GM23338 (cell line): Measurements from ENCODE around the gene COL4A2. TPM values are rescaled to one million over a fixed set of nuclear protein-coding genes. Genes with fewer than 3 reads are reported as not detected.

Source experiments
- ATAC-seq: fragments of 200-7000 bp; cut with Tn5 transposase; 3 replicates; pipeline ENCODE4 v1.9.1; 2020
- DNase-seq: peaks from one replicate; pipeline ENCODE4 v3.0.0-alpha.2; 2015; ENCODE audit warnings: low spot score
- H2AFZ ChIP-seq: fragments of 200-600 bp; sonication (generic); 2 replicates; pipeline ENCODE4 v1.8.0; 2016; ENCODE audit warnings: antibody characterized with exemption, mild to moderate bottlenecking, moderate library complexity
- H3F3A ChIP-seq: fragments of 200-600 bp; sonication (generic); replicated peaks from 2 replicates; pipeline ENCODE4 v1.8.0; 2017; ENCODE audit warnings: antibody characterized with exemption, mixed run types, low read depth
- H3K27ac ChIP-seq: fragments of 200-600 bp; sonication (generic); 2 replicates; pipeline ENCODE4 v1.6.1; 2016; ENCODE audit warnings: low read depth
- H3K27me3 ChIP-seq: fragments of 200-600 bp; sonication (generic); 2 replicates; pipeline ENCODE4 v1.8.0; 2016; ENCODE audit warnings: mild to moderate bottlenecking, mixed run types, moderate library complexity; ENCODE audit not compliant: insufficient read depth
- H3K36me3 ChIP-seq: fragments of 200-600 bp; sonication (generic); 2 replicates; pipeline ENCODE4 v1.8.0; 2016; ENCODE audit warnings: mild to moderate bottlenecking; ENCODE audit not compliant: insufficient read depth
- H3K4me1 ChIP-seq: fragments of 200-600 bp; sonication (generic); 2 replicates; pipeline ENCODE4 v1.8.0; 2016; ENCODE audit warnings: mild to moderate bottlenecking, moderate library complexity; ENCODE audit not compliant: insufficient read depth
- H3K4me2 ChIP-seq: fragments of 200-600 bp; sonication (generic); 2 replicates; pipeline ENCODE4 v1.7.1; 2017; ENCODE audit warnings: mixed run types
- H3K4me3 ChIP-seq: fragments of 200-600 bp; sonication (generic); 2 replicates; pipeline ENCODE4 v1.6.1; 2016; ENCODE audit warnings: mixed run types
- H3K79me2 ChIP-seq: fragments of 200-600 bp; sonication (generic); replicated peaks from 2 replicates; pipeline ENCODE4 v1.8.0; 2017; ENCODE audit warnings: mild to moderate bottlenecking; ENCODE audit not compliant: insufficient read depth
- H3K9me2 ChIP-seq: fragments of 200-600 bp; sonication (generic); 2 replicates; pipeline ENCODE4 v1.8.0; 2017; ENCODE audit not compliant: insufficient read depth
- H4K20me1 ChIP-seq: fragments of 200-600 bp; sonication (generic); replicated peaks from 2 replicates; pipeline ENCODE4 v1.8.0; 2017; ENCODE audit warnings: mild to moderate bottlenecking; ENCODE audit not compliant: insufficient read depth
- H3K27ac Mint-ChIP-seq: 2 replicates; pipeline ENCODE4 v1.8.0; 2020; ENCODE audit warnings: inconsistent platforms, mild to moderate bottlenecking, moderate library complexity, mixed read lengths
- H3K27me3 Mint-ChIP-seq: 3 replicates; pipeline ENCODE4 v1.8.0; 2022; ENCODE audit warnings: low read depth, mild to moderate bottlenecking, moderate library complexity, mixed read lengths, inconsistent platforms; ENCODE audit not compliant: insufficient read depth, poor library complexity
- H3K36me3 Mint-ChIP-seq: 3 replicates; pipeline ENCODE4 v1.8.0; 2021; ENCODE audit warnings: low read depth, mild to moderate bottlenecking, inconsistent platforms, moderate library complexity, mixed read lengths
- H3K4me1 Mint-ChIP-seq: 3 replicates; pipeline ENCODE4 v1.8.0; 2020; ENCODE audit warnings: mild to moderate bottlenecking, inconsistent platforms, mixed read lengths
- H3K4me3 Mint-ChIP-seq: 3 replicates; pipeline ENCODE4 v1.8.0; 2021; ENCODE audit warnings: moderate library complexity, mild to moderate bottlenecking, inconsistent platforms, mixed read lengths
- H3K9me3 Mint-ChIP-seq: 3 replicates; pipeline ENCODE4 v1.8.0; 2020; ENCODE audit warnings: moderate library complexity, mild to moderate bottlenecking, inconsistent platforms, mixed read lengths
- CREB1 ChIP-seq: fragments of 250-450 bp; sonication (Bioruptor Pico); IDR thresholded peaks from 2 replicates; pipeline ENCODE4 v1.5.0; 2020; ENCODE audit warnings: low read depth, mild to moderate bottlenecking, moderate library complexity
- EZH2 ChIP-seq: fragments of 200-600 bp; sonication (generic); IDR thresholded peaks from one replicate; pipeline ENCODE4 v1.8.0; 2017; ENCODE audit warnings: antibody characterized with exemption, mild to moderate bottlenecking, low read depth; ENCODE audit not compliant: unreplicated experiment
- EZH2phosphoT487 ChIP-seq: fragments of 200-600 bp; sonication (generic); IDR thresholded peaks from one replicate; pipeline ENCODE4 v1.8.1; 2018; ENCODE audit warnings: antibody characterized with exemption; ENCODE audit not compliant: unreplicated experiment
- JUNB ChIP-seq: IDR thresholded peaks from one replicate; pipeline ENCODE4 v1.6.1; 2016; ENCODE audit warnings: antibody characterized with exemption; ENCODE audit not compliant: unreplicated experiment
- NANOG ChIP-seq: IDR thresholded peaks from 2 replicates; pipeline ENCODE4 v1.6.1; 2016; ENCODE audit warnings: antibody characterized with exemption, borderline replicate concordance
- POLR2AphosphoS5 ChIP-seq: IDR thresholded peaks from 2 replicates; pipeline ENCODE4 v1.6.1; 2016; ENCODE audit warnings: antibody characterized with exemption, low read depth
- STAT1 ChIP-seq: IDR thresholded peaks from one replicate; pipeline ENCODE4 v1.6.1; 2016; ENCODE audit warnings: antibody characterized with exemption; ENCODE audit not compliant: unreplicated experiment
- ZNF114 ChIP-seq: fragments of 250-450 bp; sonication (Bioruptor Pico); IDR thresholded peaks from 2 replicates; pipeline ENCODE4 v1.5.0; 2020; ENCODE audit warnings: mild to moderate bottlenecking, moderate library complexity
- ZNF331 ChIP-seq: fragments of 250-450 bp; sonication (Bioruptor Pico); IDR thresholded peaks from 2 replicates; pipeline ENCODE4 v1.5.0; 2020; ENCODE audit warnings: low read depth, mild to moderate bottlenecking, moderate library complexity
- polyA plus RNA-seq: library from polyadenylated mRNA; unstranded; fragments of >200 nt; fragmentation: Nextera tagmentation; extraction: Ambion mirVana; gene quantifications from 2 replicates; pipeline ENCODE4 v1.2.1, GENCODE V29; 2016
- total RNA-seq: library from RNA; depleted of rRNA; stranded (reverse); fragments of >200 nt; shearing (Covaris generic); gene quantifications from 2 replicates; pipeline ENCODE4 v1.2.3, GENCODE V29; 2014
- TF ChIP-seq, protein P1 (sequence below): fragments of 250-450 bp; sonication (Bioruptor Pico); IDR thresholded peaks from 2 replicates; pipeline ENCODE4 v1.5.0; 2020; ENCODE audit warnings: mild to moderate bottlenecking, moderate library complexity
- TF ChIP-seq, protein P2 (sequence below), 2 experiments: fragments of 200-600 bp in 1 of 2; sonication (generic) in 1 of 2; conservative IDR thresholded peaks; 2 replicates each; pipeline versions ENCODE4 v1.5.1 to v1.6.1; 2016 to 2017; ENCODE audit warnings: antibody characterized with exemption in 2 of 2, low read depth in 2 of 2, mild to moderate bottlenecking in 2 of 2, moderate library complexity in 1 of 2
- TF ChIP-seq, protein P3 (sequence below): IDR thresholded peaks from 2 replicates; pipeline ENCODE4 v1.6.1; 2016; ENCODE audit warnings: antibody characterized with exemption
- TF ChIP-seq, protein P4 (sequence below): IDR thresholded peaks from one replicate; pipeline ENCODE4 v1.6.1; 2018; ENCODE audit warnings: antibody characterized with exemption; ENCODE audit not compliant: unreplicated experiment

Gene COL4A2
- total and polyA plus RNA-seq, 2 experiments from 2014 or later = 37.4 to 131 TPM

DNA sequence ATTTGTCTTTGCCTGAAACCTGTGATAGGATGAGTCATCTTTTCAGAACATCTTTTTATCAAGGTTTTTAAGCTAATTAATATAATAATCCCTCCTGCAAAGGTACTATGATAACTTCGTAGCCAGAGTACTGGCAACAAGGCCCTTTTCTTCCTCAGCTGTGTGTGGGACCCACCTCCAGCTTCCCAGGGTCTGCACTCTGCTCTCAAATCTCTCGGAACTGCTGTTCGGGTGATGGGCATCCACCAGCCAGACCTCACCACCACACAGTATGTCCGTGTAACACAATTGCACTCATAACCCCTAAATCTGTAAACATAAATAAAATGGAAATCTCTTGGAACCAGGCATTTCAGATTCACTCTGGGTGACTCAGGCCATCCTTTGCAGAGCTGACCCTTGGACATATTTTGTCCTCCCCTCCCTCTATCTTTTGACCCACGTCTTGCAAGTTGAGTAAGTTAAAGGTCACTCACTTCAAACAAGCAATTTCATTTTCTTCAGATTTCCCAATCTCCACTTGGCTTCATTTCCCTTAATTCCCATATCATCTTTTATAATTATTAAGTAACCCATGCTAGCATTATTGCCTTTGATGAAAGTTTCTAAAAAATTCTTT lies 29.6 kb upstream of the COL4A2 start:
- Histone ChIP-seq H3F3A (no peaks in the 10 kb centered on the region), H3K27me3 (no peaks in the 10 kb centered on the region), H3K36me3 (no peaks in the 10 kb centered on the region), H3K4me1 (no peaks in the 10 kb centered on the region; the same call in 1 of the 2 replicates), H3K79me2 (peaks cover 34% of the 10 kb centered on the region), H2AFZ (no peak overlapping the region), H3K4me2 (no peak overlapping the region), H3K9me2 (no peaks in the 10 kb centered on the region), H4K20me1 (peaks cover 9% of the 10 kb centered on the region), H3K4me3 (no peak overlapping the region), H3K27ac (no peak overlapping the region)
- H3K27ac Mint-ChIP-seq = no peak overlapping the region; the same call in 1 of the 2 replicates
- no peak overlapping the region for H3K4me3 Mint-ChIP-seq
- no peaks in the 10 kb centered on the region for H3K27me3 Mint-ChIP-seq
- DNase-seq (no peak), ATAC-seq (no peak)
- H3K9me3 Mint-ChIP-seq = no peaks in the 10 kb centered on the region
- TF ChIP-seq ZNF114 (CRISPR knock-in tag) (no peak), JUNB (no peak), NANOG (no peak), CREB1 (CRISPR knock-in tag) (no peak), EZH2 (no peak), EZH2phosphoT487 (no peak), STAT1 (no peak), ZNF331 (no peak), POLR2AphosphoS5 (no peak)
- TF ChIP-seq, protein P1, sequence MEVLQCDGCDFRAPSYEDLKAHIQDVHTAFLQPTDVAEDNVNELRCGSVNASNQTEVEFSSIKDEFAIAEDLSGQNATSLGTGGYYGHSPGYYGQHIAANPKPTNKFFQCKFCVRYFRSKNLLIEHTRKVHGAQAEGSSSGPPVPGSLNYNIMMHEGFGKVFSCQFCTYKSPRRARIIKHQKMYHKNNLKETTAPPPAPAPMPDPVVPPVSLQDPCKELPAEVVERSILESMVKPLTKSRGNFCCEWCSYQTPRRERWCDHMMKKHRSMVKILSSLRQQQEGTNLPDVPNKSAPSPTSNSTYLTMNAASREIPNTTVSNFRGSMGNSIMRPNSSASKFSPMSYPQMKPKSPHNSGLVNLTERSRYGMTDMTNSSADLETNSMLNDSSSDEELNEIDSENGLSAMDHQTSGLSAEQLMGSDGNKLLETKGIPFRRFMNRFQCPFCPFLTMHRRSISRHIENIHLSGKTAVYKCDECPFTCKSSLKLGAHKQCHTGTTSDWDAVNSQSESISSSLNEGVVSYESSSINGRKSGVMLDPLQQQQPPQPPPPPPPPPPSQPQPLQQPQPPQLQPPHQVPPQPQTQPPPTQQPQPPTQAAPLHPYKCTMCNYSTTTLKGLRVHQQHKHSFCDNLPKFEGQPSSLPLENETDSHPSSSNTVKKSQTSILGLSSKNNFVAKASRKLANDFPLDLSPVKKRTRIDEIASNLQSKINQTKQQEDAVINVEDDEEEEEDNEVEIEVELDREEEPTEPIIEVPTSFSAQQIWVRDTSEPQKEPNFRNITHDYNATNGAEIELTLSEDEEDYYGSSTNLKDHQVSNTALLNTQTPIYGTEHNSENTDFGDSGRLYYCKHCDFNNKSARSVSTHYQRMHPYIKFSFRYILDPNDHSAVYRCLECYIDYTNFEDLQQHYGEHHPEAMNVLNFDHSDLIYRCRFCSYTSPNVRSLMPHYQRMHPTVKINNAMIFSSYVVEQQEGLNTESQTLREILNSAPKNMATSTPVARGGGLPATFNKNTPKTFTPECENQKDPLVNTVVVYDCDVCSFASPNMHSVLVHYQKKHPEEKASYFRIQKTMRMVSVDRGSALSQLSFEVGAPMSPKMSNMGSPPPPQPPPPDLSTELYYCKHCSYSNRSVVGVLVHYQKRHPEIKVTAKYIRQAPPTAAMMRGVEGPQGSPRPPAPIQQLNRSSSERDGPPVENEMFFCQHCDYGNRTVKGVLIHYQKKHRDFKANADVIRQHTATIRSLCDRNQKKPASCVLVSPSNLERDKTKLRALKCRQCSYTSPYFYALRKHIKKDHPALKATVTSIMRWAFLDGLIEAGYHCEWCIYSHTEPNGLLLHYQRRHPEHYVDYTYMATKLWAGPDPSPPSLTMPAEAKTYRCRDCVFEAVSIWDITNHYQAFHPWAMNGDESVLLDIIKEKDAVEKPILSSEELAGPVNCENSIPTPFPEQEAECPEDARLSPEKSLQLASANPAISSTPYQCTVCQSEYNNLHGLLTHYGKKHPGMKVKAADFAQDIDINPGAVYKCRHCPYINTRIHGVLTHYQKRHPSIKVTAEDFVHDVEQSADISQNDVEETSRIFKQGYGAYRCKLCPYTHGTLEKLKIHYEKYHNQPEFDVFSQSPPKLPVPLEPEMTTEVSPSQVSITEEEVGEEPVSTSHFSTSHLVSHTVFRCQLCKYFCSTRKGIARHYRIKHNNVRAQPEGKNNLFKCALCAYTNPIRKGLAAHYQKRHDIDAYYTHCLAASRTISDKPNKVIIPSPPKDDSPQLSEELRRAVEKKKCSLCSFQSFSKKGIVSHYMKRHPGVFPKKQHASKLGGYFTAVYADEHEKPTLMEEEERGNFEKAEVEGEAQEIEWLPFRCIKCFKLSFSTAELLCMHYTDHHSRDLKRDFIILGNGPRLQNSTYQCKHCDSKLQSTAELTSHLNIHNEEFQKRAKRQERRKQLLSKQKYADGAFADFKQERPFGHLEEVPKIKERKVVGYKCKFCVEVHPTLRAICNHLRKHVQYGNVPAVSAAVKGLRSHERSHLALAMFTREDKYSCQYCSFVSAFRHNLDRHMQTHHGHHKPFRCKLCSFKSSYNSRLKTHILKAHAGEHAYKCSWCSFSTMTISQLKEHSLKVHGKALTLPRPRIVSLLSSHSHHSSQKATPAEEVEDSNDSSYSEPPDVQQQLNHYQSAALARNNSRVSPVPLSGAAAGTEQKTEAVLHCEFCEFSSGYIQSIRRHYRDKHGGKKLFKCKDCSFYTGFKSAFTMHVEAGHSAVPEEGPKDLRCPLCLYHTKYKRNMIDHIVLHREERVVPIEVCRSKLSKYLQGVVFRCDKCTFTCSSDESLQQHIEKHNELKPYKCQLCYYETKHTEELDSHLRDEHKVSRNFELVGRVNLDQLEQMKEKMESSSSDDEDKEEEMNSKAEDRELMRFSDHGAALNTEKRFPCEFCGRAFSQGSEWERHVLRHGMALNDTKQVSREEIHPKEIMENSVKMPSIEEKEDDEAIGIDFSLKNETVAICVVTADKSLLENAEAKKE (CRISPR knock-in tag) = no peak
- TF ChIP-seq, protein P2, sequence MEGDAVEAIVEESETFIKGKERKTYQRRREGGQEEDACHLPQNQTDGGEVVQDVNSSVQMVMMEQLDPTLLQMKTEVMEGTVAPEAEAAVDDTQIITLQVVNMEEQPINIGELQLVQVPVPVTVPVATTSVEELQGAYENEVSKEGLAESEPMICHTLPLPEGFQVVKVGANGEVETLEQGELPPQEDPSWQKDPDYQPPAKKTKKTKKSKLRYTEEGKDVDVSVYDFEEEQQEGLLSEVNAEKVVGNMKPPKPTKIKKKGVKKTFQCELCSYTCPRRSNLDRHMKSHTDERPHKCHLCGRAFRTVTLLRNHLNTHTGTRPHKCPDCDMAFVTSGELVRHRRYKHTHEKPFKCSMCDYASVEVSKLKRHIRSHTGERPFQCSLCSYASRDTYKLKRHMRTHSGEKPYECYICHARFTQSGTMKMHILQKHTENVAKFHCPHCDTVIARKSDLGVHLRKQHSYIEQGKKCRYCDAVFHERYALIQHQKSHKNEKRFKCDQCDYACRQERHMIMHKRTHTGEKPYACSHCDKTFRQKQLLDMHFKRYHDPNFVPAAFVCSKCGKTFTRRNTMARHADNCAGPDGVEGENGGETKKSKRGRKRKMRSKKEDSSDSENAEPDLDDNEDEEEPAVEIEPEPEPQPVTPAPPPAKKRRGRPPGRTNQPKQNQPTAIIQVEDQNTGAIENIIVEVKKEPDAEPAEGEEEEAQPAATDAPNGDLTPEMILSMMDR (conservative IDR thresholded peaks at IDR 0.05; ENCODE audit: low read depth in 2 of 2) = no peak
- TF ChIP-seq, protein P3, sequence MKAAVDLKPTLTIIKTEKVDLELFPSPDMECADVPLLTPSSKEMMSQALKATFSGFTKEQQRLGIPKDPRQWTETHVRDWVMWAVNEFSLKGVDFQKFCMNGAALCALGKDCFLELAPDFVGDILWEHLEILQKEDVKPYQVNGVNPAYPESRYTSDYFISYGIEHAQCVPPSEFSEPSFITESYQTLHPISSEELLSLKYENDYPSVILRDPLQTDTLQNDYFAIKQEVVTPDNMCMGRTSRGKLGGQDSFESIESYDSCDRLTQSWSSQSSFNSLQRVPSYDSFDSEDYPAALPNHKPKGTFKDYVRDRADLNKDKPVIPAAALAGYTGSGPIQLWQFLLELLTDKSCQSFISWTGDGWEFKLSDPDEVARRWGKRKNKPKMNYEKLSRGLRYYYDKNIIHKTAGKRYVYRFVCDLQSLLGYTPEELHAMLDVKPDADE = no peak
- TF ChIP-seq, protein P4, sequence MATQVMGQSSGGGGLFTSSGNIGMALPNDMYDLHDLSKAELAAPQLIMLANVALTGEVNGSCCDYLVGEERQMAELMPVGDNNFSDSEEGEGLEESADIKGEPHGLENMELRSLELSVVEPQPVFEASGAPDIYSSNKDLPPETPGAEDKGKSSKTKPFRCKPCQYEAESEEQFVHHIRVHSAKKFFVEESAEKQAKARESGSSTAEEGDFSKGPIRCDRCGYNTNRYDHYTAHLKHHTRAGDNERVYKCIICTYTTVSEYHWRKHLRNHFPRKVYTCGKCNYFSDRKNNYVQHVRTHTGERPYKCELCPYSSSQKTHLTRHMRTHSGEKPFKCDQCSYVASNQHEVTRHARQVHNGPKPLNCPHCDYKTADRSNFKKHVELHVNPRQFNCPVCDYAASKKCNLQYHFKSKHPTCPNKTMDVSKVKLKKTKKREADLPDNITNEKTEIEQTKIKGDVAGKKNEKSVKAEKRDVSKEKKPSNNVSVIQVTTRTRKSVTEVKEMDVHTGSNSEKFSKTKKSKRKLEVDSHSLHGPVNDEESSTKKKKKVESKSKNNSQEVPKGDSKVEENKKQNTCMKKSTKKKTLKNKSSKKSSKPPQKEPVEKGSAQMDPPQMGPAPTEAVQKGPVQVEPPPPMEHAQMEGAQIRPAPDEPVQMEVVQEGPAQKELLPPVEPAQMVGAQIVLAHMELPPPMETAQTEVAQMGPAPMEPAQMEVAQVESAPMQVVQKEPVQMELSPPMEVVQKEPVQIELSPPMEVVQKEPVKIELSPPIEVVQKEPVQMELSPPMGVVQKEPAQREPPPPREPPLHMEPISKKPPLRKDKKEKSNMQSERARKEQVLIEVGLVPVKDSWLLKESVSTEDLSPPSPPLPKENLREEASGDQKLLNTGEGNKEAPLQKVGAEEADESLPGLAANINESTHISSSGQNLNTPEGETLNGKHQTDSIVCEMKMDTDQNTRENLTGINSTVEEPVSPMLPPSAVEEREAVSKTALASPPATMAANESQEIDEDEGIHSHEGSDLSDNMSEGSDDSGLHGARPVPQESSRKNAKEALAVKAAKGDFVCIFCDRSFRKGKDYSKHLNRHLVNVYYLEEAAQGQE = no peak
- peaks cover 10% of the 10 kb centered on the region for H3K4me1 Mint-ChIP-seq
- no peaks in the 10 kb centered on the region for H3K36me3 Mint-ChIP-seq
